Left kidney (tissue), 2 donors: Measurements from ENCODE around the gene ADAMTSL5. TPM values are rescaled to one million over a fixed set of nuclear protein-coding genes. Genes with fewer than 3 reads are reported as not detected.
"Not testable (repeated sequence)": the region's sequence is repeated elsewhere in the genome, so short reads cannot be mapped to it uniquely, and the experiment has no call there.

Source experiments
- DNase-seq: peaks from one replicate; pipeline ENCODE4 v3.0.0-alpha.2; 2013
- polyA plus RNA-seq: library from polyadenylated mRNA; unstranded; fragments of 120-200 nt; gene quantifications from one replicate; pipeline ENCODE4 v1.2.1, GENCODE V29; 2013; ENCODE audit not compliant: insufficient read length

ADAMTSL5 gene
- polyA plus RNA-seq, 1 donor, result 0.27 TPM

GRCh38 chr19:1529430-1529816, 16.6 kb upstream of the ADAMTSL5 start:
- DNase-seq, result no peak

GRCh38 chr19:1528596-1529429, 16.0 kb upstream of the ADAMTSL5 start:
- DNase-seq, result no peak

GRCh38 chr19:1527650-1528309, 15.0 kb upstream of the ADAMTSL5 start:
- DNase-seq, result no peak

- DNase-seq, result no peak
These were observed 14.3 kb upstream of the ADAMTSL5 start for GRCh38 chr19:1526979-1527649.

GRCh38 chr19:1526066-1526778, 13.4 kb upstream of the ADAMTSL5 start:
- no peak for DNase-seq

- DNase-seq, result no peak
These were observed 12.5 kb upstream of the ADAMTSL5 start for GRCh38 chr19:1525343-1525742.

GRCh38 chr19:1524972-1525325, 12.1 kb upstream of the ADAMTSL5 start:
- no peak for DNase-seq

GRCh38 chr19:1524287-1524971, 11.6 kb upstream of the ADAMTSL5 start:
- no peak for DNase-seq

- no peak for DNase-seq
These were observed 10.8 kb upstream of the ADAMTSL5 start, which contains the start of gene PLK5 for GRCh38 chr19:1523412-1524286. TSS of gene PLK5 (plus strand) at chr19:1524077. CDS start at chr19:1526997, 2,920 bp downstream.

GRCh38 chr19:1522838-1523237, 10.0 kb upstream of the ADAMTSL5 start:
- DNase-seq, result no peak

GRCh38 chr19:1522061-1522460, 9.2 kb upstream of the ADAMTSL5 start:
- DNase-seq, result no peak

GRCh38 chr19:1521636-1522035, 8.8 kb upstream of the ADAMTSL5 start:
- no peak for DNase-seq

GRCh38 chr19:1520203-1520780, 7.5 kb upstream of the ADAMTSL5 start:
- no peak for DNase-seq

- not testable (repeated sequence) for DNase-seq
These were observed 7.0 kb upstream of the ADAMTSL5 start for GRCh38 chr19:1519802-1520201.

GRCh38 chr19:1518471-1518870, 5.7 kb upstream of the ADAMTSL5 start:
- DNase-seq, result no peak

GRCh38 chr19:1516395-1516753, 3.6 kb upstream of the ADAMTSL5 start:
- DNase-seq, result no peak

GRCh38 chr19:1514986-1515721, 2.3 kb upstream of the ADAMTSL5 start:
- DNase-seq, result no peak

GRCh38 chr19:1514295-1514661, 1.5 kb upstream of the ADAMTSL5 start:
- no peak for DNase-seq

GRCh38 chr19:1513499-1514294, 878 bp upstream of the ADAMTSL5 start:
- no peak for DNase-seq
